Activated CD8-positive, alpha-beta T cell treated with anti-CD3 and anti-CD28 coated beads for 36 hours (primary cell): ENCODE results near the gene SPRED1. TPM values are rescaled to one million over a fixed set of nuclear protein-coding genes. Genes with fewer than 3 reads are reported as not detected.
A peak's percentile ranks its signal among the peaks of the same experiment; 100 is the strongest.

Experiments used
- ATAC-seq: fragments of 200-7000 bp; cut with Tn5 transposase; one replicate; pipeline ENCODE4 v1.10.0; 2021; ENCODE audit warnings: mild to moderate bottlenecking, moderate library complexity
- CTCF ChIA-PET: fragments of 350-600 bp; sonication (Branson Sonifier 250); formaldehyde crosslinking; loops from one replicate; lab custom pipeline; 2021; ENCODE audit warnings: antibody characterized with exemption; lab: Charles Lee
- POLR2A ChIA-PET: fragments of 350-600 bp; sonication (Branson Sonifier 250); formaldehyde crosslinking; loops from one replicate; lab custom pipeline; 2021; ENCODE audit warnings: antibody characterized with exemption; lab: Charles Lee
- DNase-seq: peaks from one replicate; pipeline ENCODE4 v3.0.0-alpha.2; 2020
- H3K27ac Mint-ChIP-seq: one replicate; pipeline ENCODE4 v1.8.0; 2021; ENCODE audit warnings: mild to moderate bottlenecking, mixed read lengths
- H3K27me3 Mint-ChIP-seq: one replicate; pipeline ENCODE4 v1.8.0; 2021; ENCODE audit warnings: mixed read lengths
- H3K36me3 Mint-ChIP-seq: one replicate; pipeline ENCODE4 v1.8.0; 2021; ENCODE audit warnings: low read depth, mixed read lengths
- H3K4me1 Mint-ChIP-seq: one replicate; pipeline ENCODE4 v1.8.0; 2021; ENCODE audit warnings: low read depth, mixed read lengths
- H3K4me3 Mint-ChIP-seq: one replicate; pipeline ENCODE4 v1.8.0; 2021; ENCODE audit warnings: mild to moderate bottlenecking, moderate library complexity, mixed read lengths
- H3K9me3 Mint-ChIP-seq: one replicate; pipeline ENCODE4 v1.8.0; 2021; ENCODE audit warnings: mixed read lengths
- CTCF ChIP-seq: fragments of 200-600 bp; IDR thresholded peaks from one replicate; pipeline ENCODE4 v1.8.0; 2022; ENCODE audit warnings: antibody characterized with exemption, mild to moderate bottlenecking
- intact Hi-C: fragments of 100-400 bp; cut with micrococcal nuclease; formaldehyde crosslinking; loops from one replicate; pipeline ENCODE4 v1.10.0; 2022
- total RNA-seq, 2 experiments: library from RNA; stranded (reverse); gene quantifications; one replicate each; pipeline ENCODE4 v1.2.3, GENCODE V29; 2021

The SPRED1 gene
- total RNA-seq, 2 experiments from 2014 or later, result 0.77 to 0.96 TPM

DNA sequence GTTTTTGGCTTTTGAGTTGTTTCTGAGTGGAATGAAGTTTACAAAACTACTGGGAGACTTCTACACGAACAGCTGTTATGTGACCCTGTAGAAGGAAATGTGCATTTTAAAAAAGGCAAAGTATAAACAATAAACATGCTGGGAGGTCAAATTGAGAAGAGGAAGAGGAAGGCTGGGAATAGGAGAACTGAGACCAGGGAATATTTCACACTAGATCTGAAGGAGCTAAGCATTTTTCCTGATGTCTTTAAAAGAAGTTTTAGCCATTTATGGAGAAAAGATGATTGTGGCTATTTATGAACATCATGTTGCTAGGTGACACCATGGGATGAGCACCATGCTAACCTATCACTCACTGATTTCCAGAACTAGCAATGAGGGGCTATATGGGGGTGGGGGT, 125.0 kb downstream of the SPRED1 start:
- no peaks in the 10 kb centered on the region for H3K9me3 Mint-ChIP-seq
- DNase-seq (no peak), ATAC-seq (no peak)
- TF ChIP-seq CTCF, result no peak
- H3K36me3 Mint-ChIP-seq, result no peaks in the 10 kb centered on the region
- ChIA-PET POLR2A (no interaction called here), CTCF (interaction anchor here (1.1 to 1.3 kb wide), 2 partner anchors 10 to 63 kb away, joined by 3 to 4 read pairs; no protein-coding TSS in a partner anchor)
- no peak overlapping the region for H3K27ac Mint-ChIP-seq
- H3K4me1 Mint-ChIP-seq, result no peaks in the 10 kb centered on the region
- H3K27me3 Mint-ChIP-seq, result peaks cover 18% of the 10 kb centered on the region
- intact Hi-C loops, result no loop called here
- no peak overlapping the region for H3K4me3 Mint-ChIP-seq

GRCh38 chr15:38378161-38378560, 125.5 kb downstream of the SPRED1 start:
- Mint-ChIP-seq H3K27ac (no peak overlapping the region), H3K27me3 (peaks cover 18% of the 10 kb centered on the region), H3K4me1 (no peaks in the 10 kb centered on the region), H3K36me3 (no peaks in the 10 kb centered on the region), H3K9me3 (no peaks in the 10 kb centered on the region), H3K4me3 (no peak overlapping the region)
- CTCF ChIA-PET, result interaction anchor here (1.1 to 1.3 kb wide), 3 partner anchors 9 to 62 kb away, joined by 3 to 4 read pairs (median 4); no protein-coding TSS in a partner anchor
- no peak for DNase-seq
- POLR2A ChIA-PET, result no interaction called here
- no peak for ATAC-seq
- no peak for TF ChIP-seq CTCF
- intact Hi-C loops, result no loop called here

DNA sequence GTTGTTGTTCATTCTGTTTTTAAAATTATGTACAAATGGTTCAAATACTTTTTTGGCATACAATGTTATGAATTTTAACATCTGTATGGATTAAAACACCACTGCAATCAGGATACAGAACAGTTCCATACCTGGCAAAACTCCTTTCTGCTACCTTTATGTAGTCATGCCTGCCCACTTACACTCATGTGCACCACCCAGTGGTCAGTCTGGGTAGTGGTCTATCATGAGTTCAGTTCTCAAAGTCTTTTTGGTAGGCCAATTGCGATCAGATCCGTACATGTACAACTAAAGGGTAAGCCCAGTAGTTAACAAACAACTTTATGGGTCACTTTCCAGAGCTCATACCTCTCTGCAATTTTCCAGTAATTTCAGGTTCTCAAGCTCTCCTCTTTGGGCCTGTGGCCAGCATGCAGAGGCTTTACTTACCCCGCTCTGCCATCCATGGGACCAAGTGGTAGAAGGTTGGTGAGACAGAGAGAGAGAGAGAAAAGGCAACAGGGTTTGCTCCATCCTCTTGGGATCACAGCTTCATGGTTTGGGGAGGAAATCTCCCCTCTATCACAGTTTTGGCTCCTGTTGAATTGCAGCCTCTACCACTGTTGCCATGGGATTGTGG, 137.4 kb downstream of the SPRED1 start:
- peaks cover 13% of the 10 kb centered on the region for H3K27me3 Mint-ChIP-seq
- peak; percentile 80 for DNase-seq
- peak; percentile 89 for TF ChIP-seq CTCF
- H3K4me1 Mint-ChIP-seq, result no peaks in the 10 kb centered on the region
- H3K9me3 Mint-ChIP-seq, result no peaks in the 10 kb centered on the region
- H3K27ac Mint-ChIP-seq, result no peak overlapping the region
- ChIA-PET CTCF (interaction anchor here (0.6 to 1.7 kb wide), 12 partner anchors 8 to 393 kb away, joined by 3 to 7 read pairs (median 3); no protein-coding TSS in a partner anchor), POLR2A (interaction anchor here (1.0 kb wide), 1 partner anchor 8 kb away, joined by 3 read pairs; no protein-coding TSS in a partner anchor)
- intact Hi-C loops, result no loop called here
- no peak overlapping the region for H3K4me3 Mint-ChIP-seq
- ATAC-seq, result peak; percentile 87
- H3K36me3 Mint-ChIP-seq, result no peaks in the 10 kb centered on the region

GRCh38 chr15:38391191-38391590, 138.6 kb downstream of the SPRED1 start:
- ATAC-seq (no peak), DNase-seq (no peak)
- Mint-ChIP-seq H3K27ac (no peak overlapping the region), H3K4me1 (no peaks in the 10 kb centered on the region), H3K36me3 (no peaks in the 10 kb centered on the region), H3K9me3 (no peaks in the 10 kb centered on the region), H3K4me3 (no peak overlapping the region), H3K27me3 (peaks cover 15% of the 10 kb centered on the region)
- POLR2A ChIA-PET, result interaction anchor here (0.7 kb wide), 1 partner anchor 53 kb away, joined by 3 read pairs; no protein-coding TSS in a partner anchor
- CTCF ChIA-PET, result interaction anchor here (0.6 kb wide), 1 partner anchor 763 kb away, joined by 3 read pairs; no protein-coding TSS in a partner anchor
- intact Hi-C loops, result no loop called here
- TF ChIP-seq CTCF, result no peak

GRCh38 chr15:38398134-38398533, 145.5 kb downstream of the SPRED1 start:
- no peaks in the 10 kb centered on the region for H3K9me3 Mint-ChIP-seq
- DNase-seq (no peak), ATAC-seq (no peak)
- ChIA-PET CTCF (interaction anchor here (1.0 to 1.9 kb wide), 3 partner anchors 9 to 42 kb away, joined by 3 to 5 read pairs (median 4); no protein-coding TSS in a partner anchor), POLR2A (interaction anchor here (1.4 kb wide), 1 partner anchor 9 kb away, joined by 3 read pairs; no protein-coding TSS in a partner anchor)
- H3K4me3 Mint-ChIP-seq, result no peak overlapping the region
- H3K4me1 Mint-ChIP-seq, result no peaks in the 10 kb centered on the region
- H3K27me3 Mint-ChIP-seq, result peaks cover 32% of the 10 kb centered on the region
- intact Hi-C loops, result no loop called here
- H3K27ac Mint-ChIP-seq, result no peak overlapping the region
- no peaks in the 10 kb centered on the region for H3K36me3 Mint-ChIP-seq
- TF ChIP-seq CTCF, result no peak
